Upper lobe of right lung (tissue), 1 donor: ENCODE measurements around the gene SPECC1L. TPM values are rescaled to one million over a fixed set of nuclear protein-coding genes. Genes with fewer than 3 reads are reported as not detected.

ENCODE experiments used
- ATAC-seq: fragments of 200-7000 bp; cut with Tn5 transposase; one replicate; pipeline ENCODE4 v1.9.1; 2020; ENCODE audit warnings: mild to moderate bottlenecking, moderate library complexity
- DNase-seq: peaks from one replicate; pipeline ENCODE4 v3.0.0-alpha.2; 2020
- H3K27ac ChIP-seq: fragments of 200-600 bp; one replicate; pipeline ENCODE4 v1.8.0; 2022
- H3K27me3 ChIP-seq: fragments of 200-600 bp; one replicate; pipeline ENCODE4 v1.8.0; 2022; ENCODE audit warnings: mild to moderate bottlenecking
- H3K36me3 ChIP-seq: fragments of 200-600 bp; one replicate; pipeline ENCODE4 v1.8.0; 2022
- H3K4me1 ChIP-seq: fragments of 200-600 bp; one replicate; pipeline ENCODE4 v1.8.0; 2022
- H3K4me3 ChIP-seq: fragments of 200-600 bp; one replicate; pipeline ENCODE4 v1.8.0; 2022; ENCODE audit warnings: mild to moderate bottlenecking
- H3K9me3 ChIP-seq: fragments of 200-600 bp; one replicate; pipeline ENCODE4 v1.8.0; 2022
- CTCF ChIP-seq: fragments of 200-600 bp; IDR thresholded peaks from one replicate; pipeline ENCODE4 v1.8.0; 2022; ENCODE audit warnings: antibody characterized with exemption
- intact Hi-C: fragments of 100-400 bp; cut with DNase I; formaldehyde crosslinking; loops from one replicate; pipeline ENCODE4 v1.11.0; 2022
- total RNA-seq: library from RNA; stranded (reverse); fragmentation: NEBNext Ultra II Directional; extraction: Animal tissue kit (Norgen Biotek cat#: 25700); gene quantifications from one replicate; pipeline ENCODE4 v1.2.1, GENCODE V29; 2021
- donor health status: DM: no; HTN: yes; CAD: no; lungs with severe emphysema.

SPECC1L gene
- total RNA-seq, 1 donor from 2014 or later: 87.1 TPM

DNA sequence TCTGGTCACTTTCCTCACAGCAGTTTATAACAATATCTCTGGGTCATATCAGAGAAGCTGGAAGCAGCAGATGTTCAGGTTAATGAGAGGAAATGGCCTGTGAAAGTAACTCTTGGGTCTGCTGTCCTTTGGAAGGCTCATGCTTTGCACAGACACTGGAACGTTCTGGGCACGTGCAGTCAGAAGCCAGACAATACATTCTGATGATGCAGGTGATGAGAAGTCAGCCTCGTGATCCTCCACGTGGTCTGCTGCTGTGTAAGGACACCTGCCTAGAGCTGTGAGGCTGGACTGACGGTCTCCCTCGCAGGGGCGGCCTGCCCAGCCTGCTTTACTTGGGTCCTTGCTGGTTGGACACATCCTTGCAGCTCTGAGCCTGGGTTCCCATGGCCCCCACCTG, 138.0 kb downstream of the SPECC1L start:
- no peak for ATAC-seq
- H3K4me3 ChIP-seq: no peak overlapping the region
- peaks cover 21% of the 10 kb centered on the region for H3K36me3 ChIP-seq
- DNase-seq: no peak
- no peaks in the 10 kb centered on the region for H3K27me3 ChIP-seq
- no peaks in the 10 kb centered on the region for H3K9me3 ChIP-seq
- TF ChIP-seq CTCF: no peak
- intact Hi-C loops: no loop called here
- H3K27ac ChIP-seq: no peak overlapping the region
- H3K4me1 ChIP-seq: peaks cover 14% of the 10 kb centered on the region

DNA sequence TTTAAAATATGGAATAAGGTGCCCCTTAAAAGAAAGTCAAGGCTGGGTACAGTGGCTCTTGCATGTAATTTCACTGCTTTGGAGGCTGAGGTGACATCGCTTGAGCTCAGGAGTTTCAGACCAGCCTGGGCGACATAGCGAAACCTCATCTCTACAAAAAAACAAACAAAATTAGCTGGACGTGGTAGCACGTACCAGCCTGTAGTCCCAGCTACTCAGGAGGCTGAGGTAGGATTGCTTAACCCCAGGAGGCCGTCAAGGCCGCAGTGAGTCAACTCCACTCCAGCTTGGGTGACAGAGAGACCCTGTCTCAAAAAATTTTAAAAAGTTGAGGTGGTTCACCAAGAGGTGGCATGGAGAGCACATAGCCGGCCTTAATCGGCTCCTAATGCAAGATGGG, 139.1 kb downstream of the SPECC1L start:
- H3K36me3 ChIP-seq: peaks cover 32% of the 10 kb centered on the region
- ATAC-seq (no peak), DNase-seq (no peak)
- H3K27me3 ChIP-seq: no peaks in the 10 kb centered on the region
- no peak overlapping the region for H3K27ac ChIP-seq
- H3K4me1 ChIP-seq: peaks cover 18% of the 10 kb centered on the region
- intact Hi-C loops: no loop called here
- no peaks in the 10 kb centered on the region for H3K9me3 ChIP-seq
- no peak for TF ChIP-seq CTCF
- no peak overlapping the region for H3K4me3 ChIP-seq

GRCh38 chr22:24410110-24410856, 139.7 kb downstream of the SPECC1L start:
- Histone ChIP-seq H3K36me3 (peaks cover 37% of the 10 kb centered on the region), H3K27me3 (no peaks in the 10 kb centered on the region), H3K4me3 (no peak overlapping the region), H3K9me3 (no peaks in the 10 kb centered on the region), H3K27ac (no peak overlapping the region), H3K4me1 (peaks cover 20% of the 10 kb centered on the region)
- TF ChIP-seq CTCF: no peak
- ATAC-seq: no peak
- intact Hi-C loops: no loop called here
- DNase-seq: no peak

DNA sequence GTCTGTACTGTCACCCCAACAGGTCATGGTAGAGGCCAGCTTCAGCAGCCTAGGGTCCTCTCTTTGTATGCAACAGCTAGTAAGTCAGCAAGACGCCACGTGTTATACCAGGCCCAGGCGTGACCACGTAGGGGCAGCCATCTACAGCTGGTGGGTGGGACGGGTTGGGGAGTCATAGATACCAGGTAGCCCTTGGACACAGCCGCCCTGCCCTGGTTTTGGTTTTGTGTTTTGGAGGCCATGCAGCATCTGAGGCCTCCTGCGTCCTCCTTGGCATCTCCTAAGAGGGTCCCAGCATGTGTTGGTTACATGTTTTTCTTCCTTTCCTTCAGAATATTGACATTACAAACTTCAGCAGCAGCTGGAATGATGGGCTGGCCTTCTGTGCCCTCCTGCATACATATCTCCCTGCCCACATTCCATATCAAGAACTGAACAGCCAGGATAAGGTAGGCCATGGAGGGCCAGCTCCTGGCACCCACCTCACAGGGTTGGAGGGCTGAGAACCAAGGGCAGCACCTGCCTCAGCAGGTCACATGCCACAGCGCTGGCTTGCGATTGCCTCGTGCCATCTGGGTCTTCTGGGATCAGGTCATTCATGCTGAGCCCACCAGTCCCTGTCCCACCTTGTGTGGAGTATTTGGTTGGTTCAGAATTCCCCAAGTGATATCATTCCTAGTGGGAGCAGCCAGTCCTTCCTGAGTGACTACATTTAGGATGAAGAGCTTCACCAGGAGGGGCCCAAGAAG, 140.8 kb downstream of the SPECC1L start:
- H3K36me3 ChIP-seq: peaks cover 45% of the 10 kb centered on the region
- ATAC-seq (no peak), DNase-seq (no peak)
- H3K27me3 ChIP-seq: no peaks in the 10 kb centered on the region
- intact Hi-C loops: no loop called here
- no peaks in the 10 kb centered on the region for H3K9me3 ChIP-seq
- H3K4me3 ChIP-seq: no peak overlapping the region
- peaks cover 20% of the 10 kb centered on the region for H3K4me1 ChIP-seq
- no peak overlapping the region for H3K27ac ChIP-seq
- TF ChIP-seq CTCF: no peak

DNA sequence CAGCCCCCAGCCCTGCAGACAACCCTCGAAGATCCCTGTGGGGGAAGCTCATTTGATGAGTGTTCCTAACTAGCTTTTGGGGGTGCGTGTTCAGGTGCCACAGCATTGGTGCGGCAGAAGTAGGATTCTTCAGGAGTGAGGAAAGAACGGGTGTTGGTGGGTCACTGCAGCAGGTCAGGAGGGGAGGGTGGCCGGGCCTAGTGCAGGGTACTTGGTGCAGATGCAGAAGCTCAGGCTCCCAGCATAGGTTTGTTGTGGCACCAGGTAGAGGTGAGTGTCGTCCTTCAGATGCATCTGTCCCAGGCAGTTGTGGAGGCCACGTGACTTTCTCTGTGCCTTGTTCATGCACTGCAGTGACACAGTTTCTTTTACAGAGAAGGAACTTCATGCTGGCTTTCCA, 141.6 kb downstream of the SPECC1L start:
- Histone ChIP-seq H3K27me3 (no peaks in the 10 kb centered on the region), H3K27ac (no peak overlapping the region), H3K4me1 (peaks cover 19% of the 10 kb centered on the region), H3K4me3 (no peak overlapping the region), H3K36me3 (peaks cover 50% of the 10 kb centered on the region), H3K9me3 (no peaks in the 10 kb centered on the region)
- ATAC-seq (no peak), DNase-seq (no peak)
- intact Hi-C loops: no loop called here
- no peak for TF ChIP-seq CTCF
